Measurements from ENCODE around the gene CHRNA4.
A peak's percentile ranks its signal among the peaks of the same experiment; 100 is the strongest.
"Not testable (repeated sequence)": the region's sequence is repeated elsewhere in the genome, so short reads cannot be mapped to it uniquely, and the experiment has no call there.

Gene CHRNA4

GRCh38 chr20:63309261-63310071 lies 51.7 kb downstream of the CHRNA4 start:
- Mint-ChIP-seq H3K4me3 (no peak overlapping the region), H3K4me1 (no peaks in the 10 kb centered on the region), H3K27me3 (peaks cover 19 to 22% of the 10 kb centered on the region in 2 donors), H3K9me3 (peaks cover 0 to 3% of the 10 kb centered on the region in 2 donors), H3K27ac (no peak overlapping the region), H3K36me3 (no peaks in the 10 kb centered on the region)
- DNase-seq = no peak
- peak; percentile 55 to 62 for ATAC-seq (replicated peaks)

- H3K27me3 Mint-ChIP-seq = peaks cover 19 to 22% of the 10 kb centered on the region in 2 donors
- no peaks in the 10 kb centered on the region for H3K36me3 Mint-ChIP-seq
- H3K4me3 Mint-ChIP-seq = no peak overlapping the region
- H3K9me3 Mint-ChIP-seq = peaks cover 0 to 3% of the 10 kb centered on the region in 2 donors
- no peaks in the 10 kb centered on the region for H3K4me1 Mint-ChIP-seq
- H3K27ac Mint-ChIP-seq = no peak overlapping the region
- DNase-seq = no peak
- no peak for ATAC-seq (replicated peaks)
Measured at GRCh38 chr20:63308218-63308911, 52.8 kb downstream of the CHRNA4 start.

- no peak for ATAC-seq (replicated peaks)
Measured at GRCh38 chr20:63307538-63308217, 53.5 kb downstream of the CHRNA4 start.

DNA sequence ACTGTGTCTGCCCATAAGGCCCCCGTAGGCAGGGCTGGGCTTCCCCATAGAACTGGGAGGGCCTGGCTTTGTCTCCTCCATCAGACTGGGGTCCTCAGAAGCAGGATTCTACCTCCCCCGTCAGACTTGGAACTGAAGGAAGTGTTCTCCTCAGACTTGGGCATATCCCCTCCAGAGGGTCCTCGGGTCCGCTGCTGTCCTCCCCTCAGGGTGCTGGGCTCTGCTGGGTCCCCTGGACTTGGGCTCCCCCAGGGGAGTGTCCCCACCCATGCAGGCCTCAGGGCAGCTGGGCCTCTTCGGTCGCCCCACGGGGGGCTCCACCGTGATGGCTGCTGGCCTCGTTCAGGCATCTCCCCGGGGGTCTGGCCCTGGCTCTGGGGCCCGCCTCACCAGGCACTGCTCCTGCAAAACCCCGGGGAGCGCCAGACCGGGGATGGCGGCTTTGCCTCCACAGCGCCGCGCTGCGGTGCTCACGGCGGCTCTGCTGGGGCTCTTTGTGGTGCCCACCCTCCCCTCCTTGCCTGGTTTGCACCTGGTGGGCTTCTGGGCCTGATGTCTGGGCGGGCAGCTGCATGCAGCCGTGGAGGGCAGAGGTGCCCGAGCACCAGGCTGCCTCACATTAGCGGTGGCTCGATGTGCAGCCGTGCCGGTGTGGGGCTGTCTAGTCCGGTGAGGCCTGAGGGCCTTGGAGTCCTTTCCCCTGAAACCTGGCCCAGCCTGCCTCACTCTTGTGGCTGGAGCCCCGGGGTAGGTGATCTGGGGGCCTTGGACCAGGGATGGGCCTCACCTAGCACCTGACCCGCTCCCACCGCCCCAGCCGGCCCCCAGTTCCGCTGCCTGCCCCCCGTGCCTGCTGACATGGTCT lies 54.2 kb downstream of the CHRNA4 start:
- no peak overlapping the region for H3K4me3 Mint-ChIP-seq
- H3K27ac Mint-ChIP-seq = no peak overlapping the region
- peaks cover 24 to 25% of the 10 kb centered on the region in 2 donors for H3K27me3 Mint-ChIP-seq
- peaks cover 5 to 6% of the 10 kb centered on the region in 2 donors for H3K9me3 Mint-ChIP-seq
- no peak for DNase-seq
- no peaks in the 10 kb centered on the region for H3K36me3 Mint-ChIP-seq
- ATAC-seq (replicated peaks) = no peak
- no peaks in the 10 kb centered on the region for H3K4me1 Mint-ChIP-seq

More at GRCh38 chr20:63307538-63308217, 53.5 kb downstream of the CHRNA4 start:
- Mint-ChIP-seq H3K27ac (no peak overlapping the region), H3K4me1 (no peaks in the 10 kb centered on the region), H3K27me3 (peaks cover 19 to 22% of the 10 kb centered on the region in 2 donors), H3K4me3 (no peak overlapping the region), H3K36me3 (no peaks in the 10 kb centered on the region), H3K9me3 (peaks cover 2 to 5% of the 10 kb centered on the region in 2 donors)
- no peak for DNase-seq

DNA sequence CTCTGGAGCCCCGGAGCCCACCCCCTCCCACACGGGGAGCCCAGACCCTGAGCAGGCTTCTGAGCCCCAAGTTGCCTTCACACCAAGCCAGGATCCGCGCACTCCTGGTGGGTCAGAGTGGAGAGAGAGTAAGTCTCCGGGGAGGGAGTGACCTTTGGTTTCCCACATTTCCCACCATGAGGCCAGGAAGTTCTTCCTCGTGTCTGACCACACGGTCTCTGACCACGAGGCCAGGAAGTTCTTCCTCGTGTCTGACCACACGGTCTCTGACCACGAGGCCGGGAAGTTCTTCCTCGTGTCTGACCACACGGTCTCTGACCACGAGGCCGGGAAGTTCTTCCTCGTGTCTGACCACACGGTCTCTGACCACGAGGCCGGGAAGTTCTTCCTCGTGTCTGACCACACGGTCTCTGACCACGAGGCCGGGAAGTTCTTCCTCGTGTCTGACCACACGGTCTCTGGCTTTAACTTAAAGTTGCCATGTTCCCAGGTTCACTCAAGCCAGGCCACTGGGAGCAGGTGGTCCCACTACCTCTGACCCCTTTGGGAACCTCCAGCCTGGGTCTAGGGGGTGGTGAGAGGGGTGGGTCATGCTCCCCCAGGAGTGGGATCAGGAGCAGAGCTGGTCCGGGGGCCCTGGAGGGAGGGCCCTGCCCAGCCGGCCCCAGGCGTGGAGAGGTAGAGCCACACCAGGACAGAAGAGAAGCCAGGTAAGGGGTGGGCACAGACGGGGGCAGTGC lies 55.0 kb downstream of the CHRNA4 start:
- not testable (repeated sequence) for H3K9me3 Mint-ChIP-seq; H3K27ac Mint-ChIP-seq; ATAC-seq (replicated peaks); H3K4me3 Mint-ChIP-seq; H3K36me3 Mint-ChIP-seq; H3K4me1 Mint-ChIP-seq; DNase-seq
- H3K27me3 Mint-ChIP-seq = peaks cover 29 to 30% of the 10 kb centered on the region in 2 donors

GRCh38 chr20:63305393-63305792 lies 55.8 kb downstream of the CHRNA4 start:
- H3K9me3 Mint-ChIP-seq = peaks cover 10 to 11% of the 10 kb centered on the region in 2 donors
- H3K27ac Mint-ChIP-seq = no peak overlapping the region
- H3K4me1 Mint-ChIP-seq = no peaks in the 10 kb centered on the region
- no peaks in the 10 kb centered on the region for H3K36me3 Mint-ChIP-seq
- ATAC-seq (replicated peaks) = no peak
- H3K27me3 Mint-ChIP-seq = peaks cover 26 to 32% of the 10 kb centered on the region in 2 donors
- no peak for DNase-seq
- H3K4me3 Mint-ChIP-seq = no peak overlapping the region

- H3K4me3 Mint-ChIP-seq = no peak overlapping the region
- no peak for DNase-seq
- peaks cover 11 to 14% of the 10 kb centered on the region in 2 donors for H3K9me3 Mint-ChIP-seq
- no peak overlapping the region for H3K27ac Mint-ChIP-seq
- ATAC-seq (replicated peaks) = no peak
- peaks cover 26 to 37% of the 10 kb centered on the region in 2 donors for H3K27me3 Mint-ChIP-seq
- no peaks in the 10 kb centered on the region for H3K36me3 Mint-ChIP-seq
- H3K4me1 Mint-ChIP-seq = no peaks in the 10 kb centered on the region
Measured at GRCh38 chr20:63303095-63303666, 58.0 kb downstream of the CHRNA4 start.

GRCh38 chr20:63301671-63302070 lies 59.5 kb downstream of the CHRNA4 start:
- DNase-seq = no peak
- no peak overlapping the region for H3K4me3 Mint-ChIP-seq
- peaks cover 36 to 48% of the 10 kb centered on the region in 2 donors for H3K27me3 Mint-ChIP-seq
- no peak overlapping the region for H3K27ac Mint-ChIP-seq
- ATAC-seq (replicated peaks) = no peak
- no peaks in the 10 kb centered on the region for H3K36me3 Mint-ChIP-seq
- no peaks in the 10 kb centered on the region for H3K4me1 Mint-ChIP-seq
- peaks cover 11 to 14% of the 10 kb centered on the region in 2 donors for H3K9me3 Mint-ChIP-seq

- H3K27me3 Mint-ChIP-seq = peaks cover 50 to 65% of the 10 kb centered on the region in 2 donors
- no peak overlapping the region for H3K4me3 Mint-ChIP-seq
- ATAC-seq (replicated peaks) = no peak
- no peak for DNase-seq
- peaks cover 0 to 3% of the 10 kb centered on the region in 2 donors for H3K4me1 Mint-ChIP-seq
- H3K9me3 Mint-ChIP-seq = peaks cover 8 to 14% of the 10 kb centered on the region in 2 donors
- no peaks in the 10 kb centered on the region for H3K36me3 Mint-ChIP-seq
- no peak overlapping the region for H3K27ac Mint-ChIP-seq
Measured at GRCh38 chr20:63298731-63299312, 62.3 kb downstream of the CHRNA4 start.

DNA sequence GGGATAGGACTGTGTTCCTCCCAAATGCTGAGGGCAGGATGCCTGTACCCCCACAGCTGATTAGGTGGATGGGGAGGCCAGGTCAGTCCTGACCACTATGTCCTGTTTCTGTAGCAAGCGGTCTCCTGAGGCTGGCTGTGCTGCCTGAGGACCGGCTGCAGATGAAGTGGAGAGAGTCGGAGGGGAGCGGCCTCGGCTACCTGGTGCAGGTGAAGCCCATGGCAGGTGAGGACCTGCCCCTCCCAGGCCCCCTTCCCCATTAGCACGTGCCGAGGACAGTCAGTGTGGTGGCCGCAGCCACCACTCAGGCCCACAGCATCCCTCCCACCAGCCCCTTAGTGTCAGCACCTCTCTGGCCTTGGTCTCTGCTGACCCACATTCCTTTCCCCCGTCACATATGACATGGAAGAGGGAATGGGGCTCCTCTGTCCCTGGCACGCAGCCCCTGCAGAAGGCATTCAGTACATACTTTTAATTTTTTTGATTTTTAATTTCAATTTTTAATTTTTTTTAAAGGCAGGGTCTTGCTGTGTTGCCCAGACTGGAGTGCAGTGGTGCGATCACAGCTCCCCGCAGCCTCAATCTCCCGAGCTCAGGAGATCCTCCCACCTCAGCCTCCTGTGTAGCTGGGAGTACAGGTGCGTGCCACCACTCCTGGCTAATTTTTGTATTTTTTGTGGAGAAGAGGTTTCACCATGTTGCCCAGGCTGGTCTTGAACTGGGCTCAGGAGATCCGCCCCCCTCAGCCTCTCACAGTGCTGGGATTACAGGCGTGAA lies 63.2 kb downstream of the CHRNA4 start:
- Mint-ChIP-seq H3K4me3 (no peak overlapping the region), H3K4me1 (peaks cover 0 to 3% of the 10 kb centered on the region in 2 donors), H3K9me3 (peaks cover 8 to 14% of the 10 kb centered on the region in 2 donors), H3K27me3 (peaks cover 56 to 65% of the 10 kb centered on the region in 2 donors), H3K36me3 (no peaks in the 10 kb centered on the region), H3K27ac (no peak overlapping the region)
- ATAC-seq (replicated peaks) (no peak), DNase-seq (no peak)

DNA sequence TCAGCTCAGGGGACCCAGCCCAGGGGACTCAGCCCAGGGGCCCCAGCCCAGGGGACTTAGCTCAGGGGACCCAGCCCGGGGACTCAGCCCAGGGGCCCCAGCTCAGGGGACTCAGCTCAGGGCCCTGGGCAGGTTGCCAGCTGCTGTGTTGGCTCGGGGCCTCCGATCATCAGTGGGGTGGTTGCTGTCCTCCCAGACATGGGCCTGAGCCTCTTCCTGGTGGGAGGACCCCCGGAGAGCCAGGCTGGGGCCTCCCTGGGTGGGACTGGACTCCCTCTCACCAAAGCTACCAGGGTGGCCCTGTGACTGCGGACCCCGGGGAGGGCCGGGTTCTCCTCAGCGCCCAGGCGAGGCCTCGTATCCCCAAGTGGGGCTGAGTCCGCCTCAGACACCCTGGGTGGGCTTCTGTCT lies 63.8 kb downstream of the CHRNA4 start:
- no peak overlapping the region for H3K27ac Mint-ChIP-seq
- no peaks in the 10 kb centered on the region for H3K36me3 Mint-ChIP-seq
- H3K4me3 Mint-ChIP-seq = no peak overlapping the region
- peaks cover 51 to 59% of the 10 kb centered on the region in 2 donors for H3K27me3 Mint-ChIP-seq
- no peak for ATAC-seq (replicated peaks)
- H3K4me1 Mint-ChIP-seq = peaks cover 0 to 3% of the 10 kb centered on the region in 2 donors
- H3K9me3 Mint-ChIP-seq = peaks cover 5 to 9% of the 10 kb centered on the region in 2 donors
- DNase-seq = no peak
